RWPE2 (cell line): ENCODE measurements around the gene SORCS2.

Experiments
- ATAC-seq: fragments of 200-7000 bp; cut with Tn5 transposase; 3 replicates; pipeline ENCODE4 v1.9.1; 2021; ENCODE audit warnings: low read depth
- DNase-seq: peaks from one replicate; pipeline ENCODE4 v3.0.0-alpha.2; 2020; ENCODE audit warnings: low spot score
- H3K27ac ChIP-seq: fragments of 450-650 bp; 2 replicates; pipeline ENCODE4 v1.5.1; 2017; ENCODE audit warnings: mild to moderate bottlenecking; ENCODE audit not compliant: poor library complexity, severe bottlenecking
- H3K27me3 ChIP-seq: fragments of 250-450 bp; sonication (Bioruptor Pico); 2 replicates; pipeline ENCODE4 v1.5.1; 2021; ENCODE audit warnings: mild to moderate bottlenecking, moderate library complexity; ENCODE audit not compliant: insufficient read depth, poor library complexity, severe bottlenecking
- H3K36me3 ChIP-seq: fragments of 250-450 bp; sonication (Bioruptor Pico); 2 replicates; pipeline ENCODE4 v1.5.1; 2020; ENCODE audit warnings: low read depth, mild to moderate bottlenecking, moderate library complexity
- H3K4me1 ChIP-seq: fragments of 250-450 bp; sonication (Bioruptor Pico); 2 replicates; pipeline ENCODE4 v1.5.1; 2021; ENCODE audit warnings: mild to moderate bottlenecking, moderate library complexity; ENCODE audit not compliant: insufficient read depth, poor library complexity, severe bottlenecking
- H3K4me3 ChIP-seq: fragments of 250-450 bp; sonication (Bioruptor Pico); 2 replicates; pipeline ENCODE4 v1.5.1; 2021; ENCODE audit warnings: mild to moderate bottlenecking, moderate library complexity; ENCODE audit not compliant: severe bottlenecking
- H3K9me3 ChIP-seq: fragments of 250-450 bp; sonication (Bioruptor Pico); 2 replicates; pipeline ENCODE4 v1.5.1; 2021; ENCODE audit warnings: mild to moderate bottlenecking, moderate library complexity; ENCODE audit not compliant: severe bottlenecking
- TF ChIP-seq, protein P1 (sequence below): fragments of 450-650 bp; IDR thresholded peaks from one replicate; pipeline ENCODE4 v1.5.1; 2017; ENCODE audit warnings: mild to moderate bottlenecking, moderate library complexity; ENCODE audit not compliant: poor library complexity, severe bottlenecking

The SORCS2 gene

GRCh38 chr4:7705593-7705992 is 513.3 kb downstream of the SORCS2 start:
- H3K4me3 ChIP-seq, result no peak overlapping the region

GRCh38 chr4:7708238-7708637 is 515.9 kb downstream of the SORCS2 start:
- Histone ChIP-seq H3K27me3 (no peaks in the 10 kb centered on the region), H3K9me3 (no peaks in the 10 kb centered on the region), H3K36me3 (no peaks in the 10 kb centered on the region), H3K27ac (no peak overlapping the region), H3K4me1 (no peaks in the 10 kb centered on the region), H3K4me3 (no peak overlapping the region)
- TF ChIP-seq, protein P1, sequence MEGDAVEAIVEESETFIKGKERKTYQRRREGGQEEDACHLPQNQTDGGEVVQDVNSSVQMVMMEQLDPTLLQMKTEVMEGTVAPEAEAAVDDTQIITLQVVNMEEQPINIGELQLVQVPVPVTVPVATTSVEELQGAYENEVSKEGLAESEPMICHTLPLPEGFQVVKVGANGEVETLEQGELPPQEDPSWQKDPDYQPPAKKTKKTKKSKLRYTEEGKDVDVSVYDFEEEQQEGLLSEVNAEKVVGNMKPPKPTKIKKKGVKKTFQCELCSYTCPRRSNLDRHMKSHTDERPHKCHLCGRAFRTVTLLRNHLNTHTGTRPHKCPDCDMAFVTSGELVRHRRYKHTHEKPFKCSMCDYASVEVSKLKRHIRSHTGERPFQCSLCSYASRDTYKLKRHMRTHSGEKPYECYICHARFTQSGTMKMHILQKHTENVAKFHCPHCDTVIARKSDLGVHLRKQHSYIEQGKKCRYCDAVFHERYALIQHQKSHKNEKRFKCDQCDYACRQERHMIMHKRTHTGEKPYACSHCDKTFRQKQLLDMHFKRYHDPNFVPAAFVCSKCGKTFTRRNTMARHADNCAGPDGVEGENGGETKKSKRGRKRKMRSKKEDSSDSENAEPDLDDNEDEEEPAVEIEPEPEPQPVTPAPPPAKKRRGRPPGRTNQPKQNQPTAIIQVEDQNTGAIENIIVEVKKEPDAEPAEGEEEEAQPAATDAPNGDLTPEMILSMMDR, result no peak
- ATAC-seq (no peak), DNase-seq (no peak)

More at GRCh38 chr4:7705593-7705992, 513.3 kb downstream of the SORCS2 start:
- DNase-seq (no peak), ATAC-seq (no peak)
- H3K9me3 ChIP-seq, result no peaks in the 10 kb centered on the region
- no peaks in the 10 kb centered on the region for H3K27me3 ChIP-seq
- no peak overlapping the region for H3K27ac ChIP-seq
- H3K36me3 ChIP-seq, result no peaks in the 10 kb centered on the region
- TF ChIP-seq, protein P1, result no peak
- H3K4me1 ChIP-seq, result peaks cover 6% of the 10 kb centered on the region

GRCh38 chr4:7708981-7709380 is 516.6 kb downstream of the SORCS2 start:
- no peaks in the 10 kb centered on the region for H3K4me1 ChIP-seq
- ATAC-seq (no peak), DNase-seq (no peak)
- no peaks in the 10 kb centered on the region for H3K9me3 ChIP-seq
- no peaks in the 10 kb centered on the region for H3K27me3 ChIP-seq
- no peaks in the 10 kb centered on the region for H3K36me3 ChIP-seq
- TF ChIP-seq, protein P1, result no peak
- no peak overlapping the region for H3K27ac ChIP-seq
- H3K4me3 ChIP-seq, result no peak overlapping the region

DNA sequence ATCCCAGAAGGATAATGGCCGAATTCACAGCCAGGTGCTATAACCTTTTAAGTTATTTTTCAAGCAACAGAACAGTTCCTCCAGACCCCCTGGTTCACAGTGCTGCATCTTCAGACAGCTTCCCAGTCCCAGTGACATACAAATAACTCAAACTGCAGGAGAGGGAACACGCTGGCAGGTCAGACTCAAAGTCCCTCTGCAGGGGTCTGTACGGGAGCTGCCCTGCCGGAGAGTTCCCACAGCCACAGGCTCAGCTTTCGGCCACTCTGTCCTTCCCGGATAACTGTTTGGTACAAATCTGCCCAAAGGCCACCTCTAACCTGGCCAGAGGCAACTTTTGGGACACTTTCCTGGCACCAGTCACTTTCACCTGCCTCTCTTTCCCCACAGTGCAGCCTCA is 517.1 kb downstream of the SORCS2 start:
- Histone ChIP-seq H3K4me3 (no peak overlapping the region), H3K36me3 (no peaks in the 10 kb centered on the region), H3K9me3 (no peaks in the 10 kb centered on the region), H3K27ac (no peak overlapping the region), H3K27me3 (no peaks in the 10 kb centered on the region), H3K4me1 (no peaks in the 10 kb centered on the region)
- TF ChIP-seq, protein P1, result no peak
- DNase-seq (no peak), ATAC-seq (no peak)

DNA sequence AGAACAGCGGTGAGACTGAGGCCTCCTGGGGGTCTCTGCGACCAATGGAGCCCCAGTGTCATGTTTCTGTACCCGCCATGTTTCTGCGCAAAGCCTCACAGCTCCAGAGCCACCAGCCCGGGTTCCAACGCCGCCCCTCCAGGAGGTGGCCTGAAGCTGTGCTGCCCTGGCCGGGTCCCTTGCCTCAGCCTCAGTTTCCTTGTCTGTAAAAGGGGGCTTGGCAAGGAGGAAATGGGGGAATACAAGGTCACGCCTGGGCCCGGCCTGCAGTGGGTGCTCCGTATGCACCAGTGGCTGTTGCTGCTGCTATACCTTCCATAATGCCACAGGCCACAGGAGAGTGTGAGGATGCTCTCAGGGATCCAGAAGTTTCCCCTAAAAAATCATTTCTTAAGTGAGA is 517.8 kb downstream of the SORCS2 start:
- ATAC-seq, result no peak
- no peak overlapping the region for H3K27ac ChIP-seq
- H3K27me3 ChIP-seq, result no peaks in the 10 kb centered on the region
- H3K9me3 ChIP-seq, result no peaks in the 10 kb centered on the region
- no peaks in the 10 kb centered on the region for H3K4me1 ChIP-seq
- no peak overlapping the region for H3K4me3 ChIP-seq
- DNase-seq, result no peak
- no peaks in the 10 kb centered on the region for H3K36me3 ChIP-seq
- TF ChIP-seq, protein P1, result no peak
